Fibroblast of the conjunctiva (primary cell): ENCODE results near the gene RNF43.
"Not testable (repeated sequence)": the region's sequence is repeated elsewhere in the genome, so short reads cannot be mapped to it uniquely, and the experiment has no call there.

ENCODE experiments used
- DNase-seq: peaks from one replicate; pipeline ENCODE4 v3.0.0-alpha.2; 2010; ENCODE audit warnings: low read depth

The RNF43 gene

DNA sequence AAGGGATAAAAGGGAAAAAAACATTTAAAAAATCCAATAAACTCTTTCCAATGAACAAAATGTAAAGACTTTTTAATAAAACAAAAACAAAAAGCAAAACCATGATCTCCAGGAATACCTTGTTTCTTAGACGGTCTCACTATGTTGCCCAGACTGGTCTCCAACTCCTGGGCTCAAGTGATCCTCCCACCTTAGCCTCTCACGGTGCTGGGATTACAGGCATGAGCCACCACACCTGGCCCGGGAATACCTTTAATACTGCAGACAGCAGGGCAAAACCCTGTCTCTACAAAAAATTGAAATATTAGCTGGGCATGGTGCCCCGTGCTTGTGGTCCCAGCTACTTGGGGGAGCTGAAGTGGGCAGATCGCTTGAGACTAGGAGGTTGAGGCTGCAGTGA lies 7.9 kb downstream of the RNF43 start:
- no peak for DNase-seq

- DNase-seq: no peak
Observed at GRCh38 chr17:58403311-58403710, 14.0 kb downstream of the RNF43 start.

DNA sequence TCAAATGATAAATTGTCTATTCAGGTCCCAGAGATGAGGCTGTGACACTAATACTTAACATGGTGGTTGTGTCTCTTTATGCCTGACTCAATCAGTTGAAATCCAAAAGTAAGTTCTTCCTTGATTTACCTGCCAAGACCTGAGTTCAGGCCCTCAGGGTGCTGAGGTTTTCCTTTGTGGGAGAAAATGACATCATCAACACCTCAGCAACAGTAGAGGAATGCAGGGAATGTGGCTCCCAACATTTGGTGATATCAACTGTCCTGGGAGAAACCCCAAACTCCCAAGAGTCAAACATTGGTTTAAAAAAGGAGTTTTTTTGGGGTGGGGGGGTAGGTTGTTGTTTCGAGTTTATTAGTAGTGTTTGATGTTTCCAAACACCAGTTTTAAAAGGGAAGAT lies 14.7 kb downstream of the RNF43 start:
- no peak for DNase-seq

DNA sequence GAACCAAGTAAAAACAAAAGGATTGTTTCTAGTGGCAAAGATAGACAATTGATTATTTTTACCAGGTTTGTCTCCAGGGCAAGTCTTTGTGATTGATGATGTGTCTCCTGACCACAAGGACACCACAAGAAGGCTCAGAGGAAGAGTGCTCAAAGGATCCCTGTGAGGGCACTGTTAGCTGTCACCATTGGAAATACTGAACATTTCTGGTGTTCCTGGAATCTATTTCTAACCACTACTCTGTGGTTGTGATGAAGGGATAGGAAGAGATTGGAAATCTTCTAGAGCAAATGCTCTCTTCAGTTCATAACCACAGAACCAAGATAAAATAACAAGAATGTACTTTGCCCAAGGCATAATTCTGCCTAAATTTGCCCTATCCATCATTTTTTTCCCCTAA lies 15.3 kb downstream of the RNF43 start:
- no peak for DNase-seq

DNA sequence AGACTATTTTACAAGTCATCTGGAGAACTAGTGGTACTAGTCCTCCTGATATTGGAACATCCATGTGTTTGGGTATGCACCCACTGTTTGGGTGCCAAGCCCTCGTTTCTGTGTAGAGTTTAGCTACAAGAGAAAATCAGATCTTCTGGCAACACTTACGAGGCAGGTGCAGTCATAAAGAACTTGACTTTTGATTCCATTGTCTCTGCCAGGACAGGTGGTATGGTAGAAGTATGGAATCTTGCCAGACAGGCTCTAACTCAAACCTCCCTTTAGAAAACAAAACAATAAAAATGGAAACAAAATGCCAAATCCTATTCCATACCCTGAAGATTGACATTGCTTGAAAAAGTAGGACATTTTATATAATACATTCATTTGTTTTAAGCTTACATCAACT lies 16.0 kb downstream of the RNF43 start:
- no peak for DNase-seq

- DNase-seq: no peak
Observed at GRCh38 chr17:58400826-58401225, 16.5 kb downstream of the RNF43 start.

- DNase-seq: no peak
Observed at GRCh38 chr17:58399974-58400373, 17.4 kb downstream of the RNF43 start.

DNA sequence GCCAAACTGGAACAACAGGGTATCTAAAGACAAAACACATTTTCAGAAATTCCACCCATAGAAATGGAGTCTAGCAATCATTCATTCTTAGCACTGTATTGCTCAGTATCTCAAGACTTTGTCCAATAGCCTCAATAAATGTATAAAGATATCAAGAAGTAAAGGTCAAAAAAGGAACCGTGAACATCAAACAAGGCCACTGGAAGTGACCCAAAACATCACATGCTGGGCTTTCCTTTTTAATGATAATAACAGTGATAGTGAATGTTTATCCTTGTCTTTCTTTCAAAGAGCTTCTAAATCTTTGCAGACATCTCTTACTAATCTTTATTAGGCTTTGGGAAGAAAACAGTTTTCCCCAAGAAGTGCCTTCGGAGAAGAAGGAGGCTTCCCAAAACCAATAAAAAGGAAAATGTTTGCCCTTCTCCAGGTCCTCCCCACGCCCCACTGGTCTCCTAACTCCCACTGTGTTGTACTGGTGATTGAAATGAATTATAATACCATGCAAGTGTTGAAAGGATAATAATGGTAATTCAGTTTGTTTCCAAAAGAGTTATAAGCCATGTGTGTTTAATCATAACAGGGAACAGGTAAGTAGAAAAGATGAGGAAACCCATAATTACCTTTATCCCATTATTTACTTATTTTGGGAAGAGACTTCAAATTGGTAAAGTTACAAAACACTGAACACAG lies 18.6 kb downstream of the RNF43 start:
- no peak for DNase-seq

GRCh38 chr17:58397421-58397820 lies 19.9 kb downstream of the RNF43 start:
- not testable (repeated sequence) for DNase-seq

DNA sequence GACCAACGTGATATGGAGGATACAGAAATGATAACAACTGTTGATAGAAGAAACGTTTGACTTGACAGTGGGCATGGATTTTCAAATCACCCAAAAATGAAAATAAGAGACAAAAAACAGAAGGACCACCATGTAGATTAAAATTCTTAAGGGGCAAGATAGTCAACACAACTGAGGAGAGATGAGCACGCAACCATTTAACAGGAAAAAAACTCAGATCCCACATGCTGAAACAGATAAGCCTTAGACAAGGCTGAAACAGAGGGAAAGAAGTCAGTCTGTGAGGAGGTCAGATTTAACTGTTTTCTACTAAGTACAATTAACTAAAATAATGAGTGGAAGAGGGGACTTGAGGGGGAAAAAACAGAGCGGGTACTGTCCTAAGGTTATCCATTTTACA lies 21.2 kb downstream of the RNF43 start:
- DNase-seq: no peak

DNA sequence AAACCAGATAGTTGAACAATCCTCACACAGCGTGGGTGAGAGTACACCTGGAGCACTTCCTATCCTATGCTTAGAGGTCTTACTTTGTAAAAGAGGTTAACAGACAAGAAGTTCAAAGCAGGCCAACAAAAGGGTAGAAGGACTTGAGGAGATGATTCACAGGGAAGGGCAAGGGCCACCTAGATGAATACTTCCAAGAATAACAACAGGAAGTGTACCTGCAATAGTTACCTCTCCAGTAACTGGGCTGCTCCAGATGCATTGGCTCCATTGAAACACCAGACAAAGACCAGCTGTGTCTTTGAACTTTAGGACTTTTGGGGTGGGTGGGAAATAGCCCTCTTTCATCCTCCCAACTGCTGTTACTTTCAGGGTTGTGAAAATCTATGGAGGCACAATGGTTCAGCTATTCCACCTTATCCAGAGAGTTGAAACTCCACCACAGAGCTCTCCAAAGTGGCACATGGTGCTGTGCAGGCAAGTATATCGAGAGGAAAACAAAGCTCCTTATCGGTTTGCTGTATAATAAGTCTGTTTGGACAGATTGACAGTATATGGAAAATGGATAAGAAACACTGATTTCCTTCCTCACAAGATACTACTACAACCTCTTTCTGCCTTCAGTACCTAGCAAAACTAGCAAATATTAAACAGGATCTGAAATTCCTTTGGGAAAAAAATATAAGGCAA lies 22.7 kb downstream of the RNF43 start:
- no peak for DNase-seq

DNA sequence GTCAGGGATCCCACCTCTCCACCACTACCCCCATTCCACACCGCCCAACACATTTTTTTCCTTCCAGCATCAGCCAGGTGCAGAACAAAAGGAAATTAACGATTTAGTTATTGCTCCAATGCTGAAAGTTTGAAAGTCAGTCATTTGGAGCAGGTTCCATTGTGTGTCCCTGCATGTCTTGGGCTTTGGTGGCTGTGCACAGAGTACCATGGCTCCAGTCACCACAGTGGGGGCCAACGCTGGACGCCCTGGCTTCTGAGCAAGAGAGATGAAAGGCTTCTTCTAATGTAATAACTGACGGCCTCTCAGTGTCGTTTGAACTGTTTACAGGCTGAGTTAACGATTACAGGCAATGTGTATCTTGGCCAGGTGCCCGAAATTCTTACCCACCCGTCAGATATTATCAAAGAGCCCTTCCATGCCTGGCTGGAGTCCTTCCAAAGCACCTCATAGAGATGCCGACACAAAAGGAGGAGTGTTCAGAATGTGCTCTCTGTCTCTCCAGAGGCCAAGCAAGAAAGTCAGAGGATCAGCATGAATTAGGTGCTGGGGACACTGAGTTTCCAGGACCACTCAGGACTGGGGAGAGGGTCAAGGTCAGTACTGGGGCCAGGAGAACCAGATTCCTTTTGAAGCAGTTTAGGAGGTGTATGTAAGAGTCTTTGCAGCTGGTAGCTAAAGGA lies 25.9 kb downstream of the RNF43 start:
- DNase-seq: no peak

DNA sequence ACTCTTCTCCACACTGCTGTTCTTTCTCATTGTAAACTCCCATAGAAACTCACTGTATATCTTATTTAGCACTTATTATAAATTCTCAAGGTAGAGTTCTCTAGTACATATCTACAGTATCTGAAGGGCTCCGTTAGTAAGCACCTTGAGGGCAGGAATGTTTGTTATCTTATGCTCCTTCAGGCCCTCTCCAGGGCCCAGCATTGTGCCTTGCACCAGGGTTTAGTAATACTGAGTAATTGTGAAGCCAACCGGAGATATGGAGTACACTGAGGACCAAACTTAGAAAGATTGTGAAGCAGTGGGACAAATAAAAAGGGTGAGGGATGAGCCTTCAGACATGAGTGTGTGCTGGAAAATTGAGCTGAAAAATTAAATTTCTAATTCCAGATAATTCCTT lies 26.4 kb downstream of the RNF43 start:
- DNase-seq: no peak

- DNase-seq: no peak
Observed at GRCh38 chr17:58388302-58389190, 28.8 kb downstream of the RNF43 start.

DNA sequence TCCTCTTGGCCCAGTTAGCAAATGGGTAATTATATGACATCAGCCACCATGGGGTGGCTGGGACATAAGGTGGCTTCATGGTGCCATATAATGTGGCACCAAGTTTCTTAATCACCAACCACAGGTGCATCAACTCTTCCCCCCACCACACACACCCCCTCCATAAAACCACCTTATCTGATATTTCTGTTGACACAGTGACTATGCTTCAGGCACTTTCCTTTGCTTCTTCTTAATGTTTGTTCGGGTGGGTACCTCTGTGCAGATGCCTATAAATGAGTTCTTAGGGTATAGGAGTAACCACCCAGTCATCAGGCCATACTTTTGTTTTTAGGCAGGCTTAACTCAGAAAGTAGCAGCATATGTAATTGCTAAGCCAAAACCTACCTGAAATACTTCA lies 29.5 kb downstream of the RNF43 start:
- no peak for DNase-seq

DNA sequence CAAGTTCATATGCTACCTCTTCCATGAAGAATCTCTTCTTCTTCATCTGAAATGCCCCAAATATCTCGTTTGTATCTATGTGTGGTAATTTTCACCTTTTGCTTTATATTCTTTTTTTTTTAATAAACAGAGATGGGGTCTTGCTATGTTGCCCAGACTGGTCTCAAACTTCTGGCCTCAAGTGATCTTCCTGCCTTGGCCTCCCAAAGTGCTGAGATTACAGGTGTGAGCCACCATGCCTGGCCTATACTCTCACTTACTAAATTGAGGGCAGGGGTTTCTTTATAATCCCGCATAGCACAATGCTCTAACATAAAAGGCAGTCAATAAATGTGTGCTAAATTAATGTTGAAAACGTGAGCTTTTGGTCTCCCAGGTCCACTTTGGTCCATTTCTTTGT lies 30.6 kb downstream of the RNF43 start:
- DNase-seq: no peak

DNA sequence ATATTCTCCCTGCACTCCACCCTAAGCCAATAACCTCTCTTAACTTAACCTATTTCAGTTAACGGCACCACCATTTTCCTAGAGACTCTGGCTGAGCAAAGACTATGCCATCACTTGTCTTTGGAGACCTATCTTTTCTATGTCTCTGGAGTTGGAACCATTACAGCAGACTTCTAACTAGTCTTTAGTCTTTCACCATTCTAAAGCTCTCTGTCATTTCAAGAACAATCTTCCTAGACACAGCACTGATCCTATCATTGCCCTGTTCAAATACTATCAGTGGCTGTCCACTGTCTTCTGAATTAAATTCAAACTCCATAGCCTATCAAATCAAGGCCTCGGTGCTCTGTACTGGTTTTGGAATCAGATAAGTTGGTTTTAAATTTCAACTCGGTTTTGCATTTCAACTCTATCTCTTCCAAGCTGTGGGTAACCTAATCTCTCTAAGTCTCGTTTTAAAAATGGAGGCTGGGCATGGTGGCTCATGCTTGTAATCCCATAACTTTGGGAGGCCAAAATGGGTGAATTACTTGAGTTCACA lies 31.9 kb downstream of the RNF43 start:
- no peak for DNase-seq

DNA sequence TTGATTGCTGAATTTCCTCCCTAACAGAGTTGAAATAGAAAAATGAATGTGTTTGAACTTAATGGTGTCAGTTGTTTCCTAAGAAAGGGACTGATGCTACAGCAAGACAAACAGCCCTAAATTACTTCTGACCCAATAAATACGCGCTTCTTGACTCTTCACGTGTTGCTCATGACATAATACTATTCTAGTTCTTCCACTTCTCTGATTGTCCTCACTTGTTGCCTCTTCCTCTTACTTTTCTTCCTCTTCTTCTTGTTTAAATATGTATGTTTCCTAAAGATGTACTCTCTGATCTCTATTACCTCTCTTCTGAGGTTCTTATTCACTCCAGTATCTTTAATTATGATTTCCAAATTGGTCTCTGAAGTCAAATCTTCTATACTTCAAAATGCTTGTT lies 32.4 kb downstream of the RNF43 start:
- no peak for DNase-seq

GRCh38 chr17:58383892-58384462 lies 33.4 kb downstream of the RNF43 start:
- no peak for DNase-seq

DNA sequence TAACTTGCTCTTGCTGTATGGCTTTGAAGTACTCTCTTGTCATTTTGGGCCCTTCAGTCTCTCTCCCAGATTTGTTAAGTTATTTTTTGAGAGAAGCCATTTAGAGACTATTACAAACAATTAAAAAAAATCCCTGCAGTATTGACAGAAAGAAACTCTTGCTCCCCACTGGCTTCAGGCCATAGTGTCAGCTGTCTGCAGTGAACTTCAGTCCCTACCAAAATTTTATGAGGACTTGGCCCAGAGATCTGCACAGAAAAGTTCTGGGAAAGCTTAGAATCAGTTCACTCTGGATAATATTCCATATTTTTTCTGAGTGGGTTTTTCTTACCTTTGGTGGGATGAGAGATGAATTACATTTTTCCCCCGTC lies 34.5 kb downstream of the RNF43 start:
- no peak for DNase-seq

GRCh38 chr17:58382108-58382871 lies 35.0 kb downstream of the RNF43 start:
- DNase-seq: no peak
